Stimulated activated CD4-positive, alpha-beta T cell treated with anti-CD3 and anti-CD28 coated beads, Interleukin-12 subunit alpha, Interleukin-12 subunit beta, amount 100 ng/mL, for 48 hours (primary cell): ENCODE measurements around the gene HMGN1.
"Not testable (repeated sequence)": the region's sequence is repeated elsewhere in the genome, so short reads cannot be mapped to it uniquely, and the experiment has no call there.

Experiments
- DNase-seq, 3 donors: peaks; one replicate each; pipeline ENCODE4 v3.0.0-alpha.2; 2020; ENCODE audit warnings: low read depth in 2 of 3, low spot score in 1 of 3

Gene HMGN1

DNA sequence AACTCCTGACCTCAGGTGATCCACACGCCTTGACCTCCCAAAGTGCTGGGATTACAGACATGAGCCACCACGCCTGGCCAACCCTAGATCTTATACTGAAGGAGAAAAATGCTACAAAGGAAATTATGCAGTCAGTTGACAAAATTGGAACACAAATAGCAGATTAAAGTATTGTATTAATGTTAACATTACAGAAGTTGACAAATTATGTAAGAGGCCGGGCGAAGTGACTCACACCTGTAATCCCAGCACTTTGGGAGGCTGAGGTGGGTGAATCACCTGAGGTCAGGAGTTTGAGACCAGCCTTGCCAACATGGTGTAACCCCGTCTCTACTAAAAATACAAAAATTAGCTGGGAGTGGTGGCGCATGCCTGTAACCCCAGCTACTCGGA lies 21.0 kb upstream of the HMGN1 start:
- not testable (repeated sequence) for DNase-seq

DNA sequence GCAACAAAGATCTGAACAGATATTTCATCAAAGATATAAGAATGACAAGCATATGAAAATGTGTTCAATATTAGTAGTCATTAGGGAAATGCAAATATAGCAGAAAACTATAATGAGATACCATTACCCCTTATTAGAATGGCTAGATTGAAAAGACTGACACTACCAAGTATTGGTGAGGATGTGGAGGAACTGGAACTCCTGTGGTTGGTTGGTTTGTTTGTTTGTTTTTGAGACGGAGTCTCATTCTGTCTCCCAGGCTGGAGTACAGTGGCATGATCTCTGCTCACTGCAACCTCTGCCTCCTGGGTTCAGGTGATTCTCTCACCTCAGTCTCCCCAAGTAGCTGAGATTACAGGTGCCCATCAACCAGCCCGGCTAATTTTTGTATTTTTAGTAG lies 18.9 kb upstream of the HMGN1 start:
- no peak for DNase-seq

DNA sequence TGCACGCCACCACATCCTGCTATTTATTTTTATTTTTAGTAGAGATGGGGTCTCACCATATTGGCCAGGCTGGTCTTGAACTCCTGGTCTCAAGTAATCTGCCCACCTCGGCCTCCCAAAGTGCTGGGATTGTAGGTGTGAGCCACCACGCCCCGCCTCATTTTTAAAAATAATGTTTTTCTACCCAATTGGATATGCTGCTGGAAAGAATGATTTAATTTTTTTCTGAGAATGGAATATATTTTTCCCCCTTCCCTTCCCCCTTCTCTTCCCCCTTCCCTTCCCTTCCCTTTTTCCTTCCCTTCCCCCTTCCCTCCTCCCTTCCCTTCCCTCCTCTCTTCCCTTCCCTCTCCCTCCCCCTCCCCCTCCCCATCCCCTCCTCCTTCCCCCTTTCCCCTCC lies 17.7 kb upstream of the HMGN1 start:
- DNase-seq, result no peak

DNA sequence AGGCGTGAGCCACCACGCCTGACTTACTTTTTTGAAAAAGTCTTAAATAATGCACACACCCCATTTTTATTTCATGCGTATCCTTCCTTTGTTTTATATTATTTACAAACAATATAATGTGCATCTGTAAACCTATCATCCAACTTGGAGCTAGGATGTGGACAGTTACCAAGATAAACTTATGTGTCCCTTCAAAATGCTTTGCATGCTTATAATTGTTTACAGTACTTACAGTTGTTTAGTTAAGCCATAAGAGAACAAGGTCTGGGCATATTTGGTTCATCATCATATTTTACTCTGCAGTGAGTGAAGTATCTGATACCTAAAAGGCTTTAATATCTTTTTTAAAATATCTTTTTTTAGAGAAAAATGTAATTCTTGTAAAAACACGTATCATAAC lies 16.1 kb upstream of the HMGN1 start:
- no peak for DNase-seq

DNA sequence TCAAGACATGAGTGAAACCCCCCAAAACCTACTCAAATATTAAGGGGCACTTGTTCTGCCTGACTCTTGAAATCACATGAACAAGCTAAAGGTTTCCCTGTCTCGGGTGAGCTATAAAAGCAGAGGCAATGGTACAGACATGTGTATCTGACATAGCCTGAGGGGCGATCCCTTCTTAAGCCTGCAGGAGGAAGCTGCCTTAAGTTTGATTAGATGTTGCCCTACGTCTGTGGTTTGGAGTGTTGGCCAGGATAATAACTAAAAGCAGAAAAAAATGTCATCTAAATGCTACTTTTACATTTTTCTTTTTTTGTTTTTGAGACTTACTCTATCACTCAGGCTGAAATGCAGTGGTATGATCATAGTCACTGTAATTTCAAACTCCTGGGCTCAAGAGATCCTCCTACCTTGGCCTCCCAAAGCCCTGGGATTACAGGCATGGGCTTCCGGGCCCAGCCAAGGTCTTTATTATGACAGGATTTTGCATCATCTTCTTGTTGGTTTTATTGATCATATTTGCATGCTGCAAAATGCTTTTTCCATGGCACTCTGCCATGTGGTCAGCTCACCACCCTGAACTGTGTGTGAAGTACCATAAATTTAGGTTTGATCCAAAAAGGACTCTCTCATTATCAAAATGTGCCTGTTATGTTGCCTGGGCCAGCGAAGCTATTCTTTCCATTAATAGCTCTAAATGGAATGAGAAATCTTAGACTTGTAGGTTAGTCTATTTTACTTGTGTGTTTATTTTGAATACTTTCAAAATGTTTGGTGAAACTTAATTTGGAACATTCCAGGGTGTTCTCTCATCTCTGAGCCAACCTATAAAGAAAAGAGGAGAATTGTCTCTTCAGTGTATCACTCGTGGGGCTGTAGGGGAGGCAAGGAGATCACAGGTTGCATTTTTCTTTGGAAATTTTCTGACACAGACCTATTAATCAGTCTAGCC lies 15.0 kb upstream of the HMGN1 start:
- DNase-seq, result no peak

DNA sequence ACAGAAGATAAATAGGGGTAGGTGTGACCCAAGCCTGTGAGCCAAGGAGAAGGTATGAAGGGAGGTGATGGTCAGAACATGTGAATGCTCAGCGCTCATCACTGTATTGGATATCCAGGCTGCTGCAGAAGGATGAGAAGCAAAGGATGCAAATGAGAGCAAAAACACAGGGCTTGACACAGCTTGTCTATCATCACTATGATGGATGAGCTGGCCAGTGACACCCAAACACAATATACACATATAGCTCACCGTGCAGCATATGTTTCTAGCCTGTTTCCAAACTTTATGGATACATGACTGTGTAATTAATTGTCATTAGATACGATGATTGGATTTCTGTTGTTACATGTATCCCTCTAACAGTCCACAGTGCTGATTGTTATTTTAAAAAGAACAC lies 13.8 kb upstream of the HMGN1 start:
- no peak for DNase-seq

DNA sequence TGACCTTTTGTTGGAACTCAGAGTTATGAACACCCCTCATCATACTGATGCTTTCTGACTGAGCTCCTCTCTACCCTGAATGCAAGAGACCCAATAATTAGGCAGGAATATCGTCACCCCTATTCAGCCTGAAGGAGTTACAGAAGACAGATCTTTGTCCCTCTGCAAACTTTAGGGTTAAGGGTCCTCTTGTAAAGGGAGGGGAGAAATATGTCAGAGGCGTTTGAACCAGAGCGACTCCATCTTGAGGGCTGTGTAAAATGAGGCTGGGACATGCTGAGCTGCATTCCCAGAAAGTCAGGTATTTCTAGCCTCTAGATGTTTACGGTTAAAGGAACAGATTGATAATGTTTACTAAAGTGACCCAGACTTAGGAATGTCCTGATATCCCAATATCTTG lies 10.5 kb upstream of the HMGN1 start:
- DNase-seq, result no peak

DNA sequence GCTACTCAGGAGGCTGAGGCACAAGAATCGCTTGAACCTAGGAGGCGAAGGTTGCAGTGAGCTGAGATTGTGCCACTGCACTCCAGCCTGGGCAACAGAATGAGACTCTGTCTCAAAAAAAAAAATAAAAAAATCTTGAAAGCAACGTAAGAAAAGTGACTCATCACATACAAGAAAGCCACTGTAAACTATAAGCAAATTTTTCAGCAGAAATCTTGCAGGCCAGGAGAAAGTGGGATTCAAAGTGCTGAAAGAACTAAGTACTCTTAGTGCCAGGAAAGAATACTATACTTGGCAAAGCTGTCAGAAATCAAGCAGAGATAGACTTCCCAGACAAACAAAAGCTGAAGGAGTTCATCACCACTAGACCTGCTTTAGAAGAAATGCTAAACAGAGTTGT lies 4.4 kb upstream of the HMGN1 start:
- no peak for DNase-seq

DNA sequence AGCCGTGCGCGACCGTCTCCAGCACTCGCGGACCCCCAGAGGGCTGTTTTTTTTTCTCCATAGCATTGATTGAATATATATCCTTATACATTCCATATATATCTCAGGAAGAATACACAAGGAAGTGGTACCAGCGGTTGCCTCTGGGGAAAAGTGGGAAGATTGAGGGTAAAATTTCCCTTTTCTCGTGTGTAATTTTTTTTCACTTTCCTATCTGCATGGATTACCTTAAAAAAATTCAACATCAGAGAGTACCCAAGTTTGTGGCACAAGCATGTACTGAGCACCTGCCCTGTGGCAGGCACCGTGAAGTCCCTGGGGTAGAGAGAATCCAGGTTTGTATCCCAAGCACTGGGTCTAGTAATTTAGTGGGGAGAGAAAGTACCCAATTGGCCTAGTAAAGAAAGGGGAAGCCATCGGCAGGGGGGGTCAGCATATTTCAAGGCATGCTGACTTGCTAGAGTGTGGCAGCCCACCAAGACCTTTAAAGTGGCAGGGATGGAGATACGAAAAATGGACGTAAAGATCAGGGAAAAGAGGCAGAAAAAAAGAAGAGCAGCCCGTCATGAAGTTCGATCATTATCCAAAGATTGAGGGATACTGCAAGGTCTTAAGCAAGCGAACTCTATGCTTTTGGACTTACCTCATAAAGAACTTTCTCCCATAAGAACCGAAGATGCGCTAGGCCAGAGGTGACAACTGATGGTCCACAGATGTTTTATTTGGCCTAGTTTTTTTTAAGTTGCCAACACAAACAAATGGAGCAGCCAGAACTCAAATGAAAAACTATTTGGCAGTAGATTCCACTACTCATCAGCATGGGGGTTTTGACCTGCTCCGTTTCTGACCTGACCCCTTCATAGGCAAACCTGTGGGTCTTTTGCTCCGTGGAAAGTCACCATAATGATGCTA lies 1.5 kb upstream of the HMGN1 start:
- no peak for DNase-seq

DNA sequence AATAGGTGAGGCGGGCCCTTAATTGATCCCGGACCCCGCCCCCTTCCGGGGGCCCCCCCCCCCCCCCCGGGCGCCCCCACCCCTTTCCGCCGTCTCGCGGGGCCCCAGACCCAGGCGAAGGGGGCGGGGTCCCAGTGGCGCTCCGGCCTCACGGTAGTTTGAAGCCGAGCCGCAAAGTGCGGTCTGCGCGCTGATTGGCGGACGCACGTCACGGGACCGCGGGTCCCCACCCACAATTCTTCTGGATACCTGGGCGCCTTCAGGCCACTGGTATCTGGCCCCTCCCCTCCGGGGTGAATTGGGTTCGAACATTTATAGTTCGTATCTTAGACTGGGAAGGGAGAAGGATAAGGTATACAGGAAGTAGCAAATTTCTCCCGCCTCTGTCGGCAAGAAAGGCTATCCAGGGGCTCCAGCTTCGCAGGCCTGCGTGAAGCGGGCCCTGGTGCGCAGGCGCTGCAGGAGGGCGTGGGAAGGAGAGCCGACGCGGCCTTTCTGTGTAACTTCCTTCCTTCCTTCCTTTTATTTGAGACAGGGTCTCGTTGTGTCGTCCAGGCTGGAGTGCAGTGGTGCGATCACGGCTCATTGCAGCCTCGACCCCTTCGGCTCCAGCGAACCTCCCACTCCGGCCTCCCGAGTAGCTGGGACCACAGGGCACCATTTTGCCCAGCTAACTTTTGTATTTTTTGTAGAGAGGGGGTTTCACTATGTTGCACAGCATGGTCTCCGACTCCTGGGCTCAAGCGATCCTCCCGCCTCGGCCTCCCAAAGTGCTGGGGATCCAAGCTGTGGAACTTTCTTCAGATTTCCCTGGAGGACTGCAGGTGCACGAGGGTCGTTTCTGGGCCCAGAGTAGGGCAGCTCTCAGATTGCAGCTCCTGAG lies 564 bp upstream of the HMGN1 start:
- DNase-seq, result peak; percentile 95 to 97 (median 95)

DNA sequence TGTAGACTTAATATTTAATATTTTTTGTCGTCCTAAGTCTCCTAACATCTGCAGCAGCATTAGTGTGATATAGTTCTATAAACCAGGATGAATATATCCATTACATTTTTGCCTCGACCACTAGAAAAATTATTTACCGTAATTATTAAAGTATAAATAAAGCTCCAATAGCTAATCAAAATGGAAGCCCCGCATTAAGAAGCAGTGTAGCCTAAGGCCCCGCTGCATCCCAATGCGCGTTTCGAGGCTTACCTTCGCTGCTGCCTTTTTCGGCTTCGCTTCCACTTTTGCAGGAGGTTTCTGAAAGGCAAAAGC lies 891 bp downstream of the HMGN1 start:
- DNase-seq, result peak in 1 of 3 donors; percentile 10

DNA sequence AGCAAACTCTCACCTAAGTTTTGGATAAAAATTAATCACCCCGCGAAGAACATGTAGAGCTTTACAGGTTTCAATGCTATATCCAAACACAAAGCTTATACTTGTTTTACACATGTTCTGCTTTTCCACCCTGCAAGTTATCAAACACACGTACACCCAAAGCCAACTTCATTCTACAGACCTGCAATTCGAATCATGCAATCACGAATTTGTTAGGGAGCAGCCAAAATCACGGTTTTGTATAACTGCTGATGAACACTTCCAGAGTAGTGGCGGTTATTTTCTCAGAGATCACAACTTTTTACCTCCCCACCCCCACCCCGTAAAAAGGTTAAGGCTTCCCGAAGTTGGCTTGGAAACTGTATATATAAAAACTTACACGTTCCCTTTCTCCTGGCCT lies 1.4 kb downstream of the HMGN1 start:
- no peak for DNase-seq

DNA sequence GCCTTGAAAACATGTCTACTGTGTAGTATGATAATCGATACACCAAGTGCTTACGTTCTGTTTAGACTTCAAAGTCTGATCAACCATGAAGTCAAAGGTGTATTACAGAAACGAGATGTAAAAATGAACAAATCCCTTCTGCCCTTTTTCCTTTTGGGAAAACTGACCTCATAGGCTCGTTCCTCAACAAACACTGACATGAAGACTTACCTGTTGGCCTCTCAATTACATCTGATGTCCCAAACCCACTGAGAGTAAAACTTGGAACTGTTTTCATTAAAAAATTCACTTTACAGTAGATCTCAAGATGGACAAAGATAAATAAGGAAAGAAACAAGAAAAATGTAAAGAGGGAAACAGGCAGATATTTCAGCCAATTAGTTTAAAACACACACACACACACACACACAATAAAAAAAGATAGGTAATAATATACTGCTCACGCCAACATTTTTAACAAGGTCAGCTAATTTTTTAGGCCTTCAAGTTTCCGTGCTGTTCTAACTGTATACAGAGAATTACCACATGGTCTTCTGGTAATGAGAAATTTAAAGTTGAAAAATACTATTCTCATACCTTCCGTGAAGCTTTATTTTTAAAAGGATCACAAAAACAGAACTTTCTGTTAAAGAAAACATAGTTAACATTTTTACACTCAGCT lies 2.1 kb downstream of the HMGN1 start:
- DNase-seq, result no peak

DNA sequence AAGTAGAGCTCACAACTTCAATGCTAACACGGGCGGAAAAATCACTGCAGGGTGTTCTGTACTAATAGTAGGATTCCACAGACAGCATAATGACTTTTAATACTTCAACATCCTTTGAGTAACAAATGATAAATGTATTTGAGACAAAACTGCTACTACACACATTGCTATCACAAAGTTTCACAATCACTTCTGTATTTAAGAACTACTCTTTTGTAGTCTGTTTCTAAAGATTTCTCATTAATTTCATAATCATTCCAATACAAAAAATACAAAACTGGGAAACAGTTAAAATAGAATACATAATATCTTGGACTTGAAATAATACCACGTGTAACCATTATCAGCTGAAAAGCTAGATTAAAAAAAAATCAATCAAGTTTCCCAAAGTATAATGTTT lies 2.7 kb downstream of the HMGN1 start:
- no peak for DNase-seq

DNA sequence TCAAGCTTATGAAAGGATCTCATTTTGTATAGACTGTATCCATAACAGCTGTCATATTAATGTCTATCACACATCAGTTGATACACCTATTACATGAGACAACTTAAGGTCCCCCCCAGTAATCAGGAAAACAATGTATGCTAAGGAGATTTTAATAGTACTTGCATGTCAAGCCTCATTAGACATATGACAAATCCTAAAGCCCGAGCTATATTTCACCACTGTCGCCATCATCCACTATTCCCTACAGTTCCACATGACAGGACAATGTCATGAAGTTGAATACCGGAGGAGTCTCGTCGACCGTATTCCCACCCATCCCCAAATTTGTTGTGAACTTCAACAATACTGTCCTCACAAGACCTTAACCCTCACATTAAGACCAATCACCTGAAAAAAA lies 3.4 kb downstream of the HMGN1 start:
- DNase-seq, result no peak

DNA sequence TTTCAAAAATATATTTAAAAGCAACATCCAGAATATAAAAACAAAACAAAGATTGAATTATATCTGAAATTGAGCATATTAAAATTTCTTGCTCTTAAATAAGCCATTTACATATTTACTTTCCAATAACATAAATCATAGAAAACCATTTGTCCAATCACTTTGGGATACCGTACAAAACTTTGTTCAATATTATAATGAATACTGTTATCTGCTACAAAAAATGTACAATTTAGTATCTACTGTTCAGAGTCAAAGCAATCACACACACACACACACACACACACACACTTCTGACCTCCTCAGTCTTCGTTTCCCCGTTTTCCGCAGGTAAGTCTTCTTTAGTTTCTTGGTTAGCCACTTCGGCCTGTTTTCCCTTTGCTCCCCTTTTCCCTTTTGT lies 4.0 kb downstream of the HMGN1 start:
- DNase-seq, result no peak

DNA sequence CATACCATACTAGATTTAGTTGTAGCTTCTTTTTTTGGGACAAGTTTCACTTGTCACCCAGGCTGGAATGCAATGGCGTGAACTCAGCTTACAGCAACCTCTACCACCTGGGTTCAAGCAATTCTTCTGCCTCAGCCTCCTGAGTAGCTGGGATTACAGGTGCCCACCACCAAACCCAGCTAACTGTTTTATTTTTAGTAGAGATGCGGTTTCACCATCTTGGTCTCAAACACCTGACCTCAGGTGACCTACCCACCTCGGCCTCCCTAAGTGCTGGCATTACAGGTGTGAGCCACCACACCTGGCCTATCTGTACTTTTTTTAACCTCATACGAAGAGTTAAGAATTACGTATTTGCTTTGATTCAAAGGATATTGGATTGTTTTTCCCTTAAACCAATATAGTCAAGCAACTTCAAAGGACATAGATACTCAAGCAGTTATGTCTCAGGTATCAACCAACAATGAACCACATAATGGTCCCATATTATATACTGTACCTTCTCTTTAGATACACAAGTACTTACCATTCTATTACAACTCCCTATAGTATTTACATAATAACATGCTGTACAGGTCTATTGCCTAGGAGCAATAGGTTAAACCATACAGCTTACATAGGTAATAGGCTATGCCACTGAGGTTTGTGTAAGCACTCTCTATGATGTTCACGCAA lies 7.5 kb downstream of the HMGN1 start:
- no peak for DNase-seq

DNA sequence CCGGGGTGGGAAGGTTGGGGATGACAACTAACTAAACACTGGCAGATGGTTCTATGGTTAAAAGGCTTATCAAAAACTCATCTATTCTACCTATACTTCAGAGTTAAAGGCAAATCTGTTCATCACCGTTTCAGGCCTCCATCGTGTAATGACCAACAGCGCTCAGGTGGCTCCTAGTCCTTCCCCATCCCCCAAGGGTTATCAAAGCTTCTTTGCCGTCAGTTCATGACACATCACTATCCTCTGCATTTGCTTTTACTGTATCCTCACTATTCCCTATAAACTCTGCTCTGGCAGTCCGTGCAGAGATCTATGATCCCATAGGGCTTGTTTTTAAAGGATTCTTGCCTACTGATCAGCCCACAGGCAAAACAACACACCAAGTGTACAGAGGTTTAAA lies 8.2 kb downstream of the HMGN1 start:
- DNase-seq, result no peak

DNA sequence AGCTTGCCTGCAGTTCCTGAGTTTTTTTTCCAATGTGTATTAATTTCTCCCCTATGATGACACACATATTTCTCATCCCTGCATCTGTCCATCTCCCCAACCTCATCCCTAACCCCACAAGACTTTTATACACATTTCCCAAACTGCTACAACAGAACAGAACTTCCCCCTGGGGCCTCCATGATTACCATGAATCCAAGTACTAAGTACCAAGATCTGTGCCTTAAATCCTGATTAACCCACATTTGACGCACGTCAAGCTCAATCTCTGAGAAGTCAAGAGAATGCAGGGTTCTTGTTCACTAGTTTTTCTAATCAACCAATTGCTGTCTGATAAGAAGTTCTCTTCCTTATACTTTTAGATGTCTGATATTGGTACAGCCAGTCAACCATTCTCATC lies 9.7 kb downstream of the HMGN1 start:
- no peak for DNase-seq

DNA sequence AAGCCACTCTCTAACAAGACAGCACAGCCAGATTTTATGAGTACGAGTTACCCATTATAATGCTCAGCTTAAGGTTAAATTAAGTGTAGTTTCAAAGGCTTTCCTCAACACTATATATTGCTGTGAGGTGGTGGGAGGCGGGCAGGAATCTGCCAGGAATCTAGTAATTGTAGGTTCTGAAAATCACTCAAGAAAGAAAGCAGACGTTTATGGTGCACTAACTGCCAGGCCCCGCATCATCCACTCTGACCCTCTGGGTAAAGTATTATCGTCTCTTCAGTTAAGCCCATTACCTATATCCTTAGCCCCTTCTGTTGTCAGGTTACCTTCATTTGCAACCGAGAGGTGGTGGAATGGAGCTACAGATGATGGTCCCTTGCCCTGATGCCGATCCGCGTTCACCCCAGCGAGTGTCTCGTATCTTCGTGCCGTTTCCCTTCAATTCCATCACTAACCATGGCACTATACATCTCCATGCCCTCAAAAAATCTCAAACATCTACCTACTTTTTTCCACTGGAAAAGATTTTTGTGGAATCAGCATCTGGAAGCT lies 12.4 kb downstream of the HMGN1 start:
- DNase-seq, result no peak
